IMR-90 (cell line): ENCODE measurements around the gene TP53TG5. TPM values are rescaled to one million over a fixed set of nuclear protein-coding genes. Genes with fewer than 3 reads are reported as not detected.

Source experiments
- ATAC-seq: fragments of 200-7000 bp; cut with Tn5 transposase; 2 replicates; pipeline ENCODE4 v1.9.1; 2020; ENCODE audit warnings: low read depth, mild to moderate bottlenecking, moderate library complexity
- BruUV-seq: library from RNA; stranded (reverse); fragments of 400-500 nt; replicated peaks from 2 replicates; lab custom pipeline; 2021; lab: Mats Ljungman, UMichigan
- CTCF ChIA-PET: fragments of 300-600 bp; formaldehyde crosslinking; extraction: SDS; loops from one replicate; lab custom pipeline; 2021; ENCODE audit warnings: antibody characterized with exemption; lab: Yijun Ruan, JAX
- POLR2A ChIA-PET: fragments of 300-600 bp; sonication (Branson Sonifier 250); formaldehyde crosslinking; loops from one replicate; lab custom pipeline; 2022; ENCODE audit warnings: antibody characterized with exemption; ENCODE audit not compliant: unreplicated experiment; lab: Charles Lee
- DNase-seq: peaks from one replicate; pipeline ENCODE4 v3.0.0; 2013
- H2AFZ ChIP-seq: replicated peaks from 2 replicates; pipeline ENCODE3; 2013; ENCODE audit warnings: low read length, mild to moderate bottlenecking; ENCODE audit not compliant: poor library complexity
- H2AK5ac ChIP-seq: 2 replicates; pipeline ENCODE4 v1.6.1; 2013; ENCODE audit warnings: low read depth, low read length, inconsistent platforms
- H2AK9ac ChIP-seq: replicated peaks from 2 replicates; pipeline ENCODE3; 2013; ENCODE audit warnings: mild to moderate bottlenecking, low read depth, low read length, moderate library complexity; ENCODE audit not compliant: poor library complexity
- H2BK120ac ChIP-seq: 2 replicates; pipeline ENCODE4 v1.6.1; 2013; ENCODE audit warnings: low read depth, low read length, inconsistent platforms
- H2BK15ac ChIP-seq: 3 replicates; pipeline ENCODE4 v1.6.1; 2013; ENCODE audit warnings: low read depth, low read length, inconsistent platforms
- H2BK20ac ChIP-seq: 2 replicates; pipeline ENCODE4 v1.6.1; 2013; ENCODE audit warnings: low read depth, mild to moderate bottlenecking, inconsistent platforms, low read length, moderate library complexity
- H2BK5ac ChIP-seq: 2 replicates; pipeline ENCODE4 v1.6.1; 2013; ENCODE audit warnings: mild to moderate bottlenecking, low read depth, low read length, inconsistent platforms; ENCODE audit not compliant: poor library complexity, severe bottlenecking
- H3K14ac ChIP-seq: replicated peaks from 2 replicates; pipeline ENCODE4 v1.6.1; 2013; ENCODE audit warnings: low read depth, low read length, inconsistent platforms
- H3K18ac ChIP-seq: 2 replicates; pipeline ENCODE4 v1.6.1; 2013; ENCODE audit warnings: low read depth, low read length, control low read depth
- H3K23ac ChIP-seq: 2 replicates; pipeline ENCODE4 v1.6.1; 2013; ENCODE audit warnings: low read depth, low read length, inconsistent platforms
- H3K27ac ChIP-seq: 2 replicates; pipeline ENCODE4 v1.5.1; 2013; ENCODE audit warnings: mild to moderate bottlenecking, control low read depth, low read length; ENCODE audit not compliant: insufficient read depth
- H3K27me3 ChIP-seq: 2 replicates; pipeline ENCODE4 v1.6.1; 2013; ENCODE audit warnings: low read length; ENCODE audit not compliant: control insufficient read depth, insufficient read depth
- H3K36me3 ChIP-seq: 2 replicates; pipeline ENCODE4 v1.6.1; 2013; ENCODE audit warnings: low read length, mixed read lengths; ENCODE audit not compliant: control insufficient read depth, insufficient read depth
- H3K4ac ChIP-seq: 2 replicates; pipeline ENCODE4 v1.6.1; 2013; ENCODE audit warnings: low read depth, low read length, inconsistent platforms
- H3K4me1 ChIP-seq: 2 replicates; pipeline ENCODE4 v1.6.1; 2013; ENCODE audit warnings: low read length, mixed read lengths; ENCODE audit not compliant: control insufficient read depth, insufficient read depth
- H3K4me2 ChIP-seq: 2 replicates; pipeline ENCODE4 v1.6.1; 2013; ENCODE audit warnings: low read depth, mild to moderate bottlenecking, control low read depth, low read length, moderate library complexity
- H3K4me3 ChIP-seq: 2 replicates; pipeline ENCODE4 v1.5.1; 2013; ENCODE audit warnings: low read depth, mild to moderate bottlenecking, control low read depth, low read length, moderate library complexity; ENCODE audit not compliant: insufficient read depth
- H3K56ac ChIP-seq: 2 replicates; pipeline ENCODE4 v1.6.1; 2013; ENCODE audit warnings: low read length, inconsistent platforms; ENCODE audit not compliant: insufficient read depth; ENCODE audit errors: extremely low read depth
- H3K79me1 ChIP-seq, 2 experiments: 2 replicates each; pipeline ENCODE4 v1.6.1; 2013; ENCODE audit warnings: low read length in 2 of 2, inconsistent platforms in 1 of 2, low read depth in 1 of 2
- H3K9ac ChIP-seq: 2 replicates; pipeline ENCODE4 v1.6.1; 2013; ENCODE audit warnings: low read depth, low read length, control low read depth
- H3K9me1 ChIP-seq: 2 replicates; pipeline ENCODE4 v1.6.1; 2013; ENCODE audit warnings: low read length, inconsistent platforms; ENCODE audit not compliant: insufficient read depth
- H3K9me3 ChIP-seq: 2 replicates; pipeline ENCODE4 v1.6.1; 2013; ENCODE audit warnings: low read length; ENCODE audit not compliant: control insufficient read depth, insufficient read depth
- H4K20me1 ChIP-seq: 2 replicates; pipeline ENCODE4 v1.6.1; 2013; ENCODE audit warnings: low read length, inconsistent platforms; ENCODE audit not compliant: insufficient read depth
- H4K5ac ChIP-seq: 2 replicates; pipeline ENCODE4 v1.6.1; 2013; ENCODE audit warnings: mild to moderate bottlenecking, low read depth, low read length, control low read depth
- H4K8ac ChIP-seq, 2 experiments: 2 replicates each; pipeline ENCODE4 v1.6.1; 2013; ENCODE audit warnings: low read depth in 2 of 2, low read length in 2 of 2, control low read depth in 1 of 2, inconsistent platforms in 1 of 2
- H4K91ac ChIP-seq: 2 replicates; pipeline ENCODE4 v1.6.1; 2013; ENCODE audit warnings: low read depth, low read length, inconsistent platforms; ENCODE audit not compliant: insufficient read depth
- CTCF ChIP-seq: conservative IDR thresholded peaks from 2 replicates; pipeline ENCODE4 v1.5.1; 2012; ENCODE audit warnings: mild to moderate bottlenecking, low read depth, low read length, improper control_type of control experiment
- POLR2A ChIP-seq: IDR thresholded peaks from 2 replicates; pipeline ENCODE4 v1.6.1; 2012; ENCODE audit warnings: mild to moderate bottlenecking, low read depth, low read length
- SMC3 ChIP-seq: fragments of 150-350 bp; IDR thresholded peaks from 2 replicates; pipeline ENCODE4 v1.6.1; 2016; ENCODE audit warnings: low read depth, mild to moderate bottlenecking, antibody characterized with exemption, low read length, moderate library complexity
- WGBS, 2 experiments: methylation state at CpG; one replicate each; pipeline versions ENCODE4 v1.1.5 to v1.1.7; 2013; ENCODE audit warnings: missing lambda C conversion rate in 2 of 2; ENCODE audit not compliant: insufficient read length in 1 of 2; ENCODE audit errors: extremely low coverage in 2 of 2; 5-methylcytosine and 5-hydroxymethylcytosine counted together
- dilution Hi-C: fragments of 300-500 bp; cut with HindIII; formaldehyde crosslinking; loops from one replicate; pipeline ENCODE4 v1.14.3; 2018; ENCODE audit warnings: low sequenced_read_pairs; ENCODE audit not compliant: unreplicated experiment
- in situ Hi-C: fragments of 300-500 bp; cut with MboI; formaldehyde crosslinking; loops from 3 replicates; pipeline ENCODE4 v1.14.3; 2019; ENCODE audit warnings: low sequenced_read_pairs, inconsistent platforms, mixed read lengths
- intact Hi-C: fragments of 100-400 bp; cut with micrococcal nuclease; formaldehyde crosslinking; loops from 2 replicates; pipeline ENCODE4 v1.10.0; 2022
- polyA plus RNA-seq, 3 experiments: library from polyadenylated mRNA; depleted of rRNA; stranded (reverse); fragments of >200 nt; gene quantifications; 2 replicates each; pipeline ENCODE4 v1.2.3, GENCODE V29; 2012; ENCODE audit warnings: low replicate concordance in 1 of 3
- total RNA-seq: library from RNA; depleted of rRNA; stranded (reverse); fragments of >200 nt; gene quantifications from 2 replicates; pipeline ENCODE4 v1.2.3, GENCODE V29; 2012

The TP53TG5 gene
- total and polyA plus RNA-seq, 2 of the 4 experiments (the other 2 are of a cell fraction): not detected

DNA sequence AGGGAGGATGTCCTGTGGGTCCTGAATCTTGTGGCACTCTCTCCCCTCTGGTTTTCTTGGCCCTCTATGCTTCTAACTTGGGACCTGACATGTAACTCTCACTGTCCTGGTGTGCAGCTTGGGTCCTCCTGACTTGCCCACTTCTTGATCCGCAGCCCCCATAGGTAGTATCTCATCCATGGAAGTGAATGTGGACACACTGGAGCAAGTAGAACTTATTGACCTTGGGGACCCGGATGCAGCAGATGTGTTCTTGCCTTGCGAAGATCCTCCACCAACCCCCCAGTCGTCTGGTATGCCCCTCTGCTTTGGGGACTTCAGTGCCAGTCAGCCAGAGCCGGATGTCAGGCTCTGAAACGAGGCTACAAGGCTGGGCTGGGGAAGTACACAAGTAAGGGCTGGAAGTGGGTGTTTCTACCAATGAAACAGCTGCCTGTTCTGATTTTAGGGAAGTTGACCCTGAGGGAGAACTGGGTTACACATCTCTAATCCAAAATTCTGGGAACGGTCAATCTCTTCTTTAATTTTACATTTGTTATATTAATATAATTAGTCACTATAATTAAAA, 30.6 kb upstream of the TP53TG5 start:
- in situ Hi-C loops (no loop called here), intact Hi-C loops (no loop called here), dilution Hi-C loops (no loop called here)
- Histone ChIP-seq H3K79me1 (peaks cover 0 to 10% of the 10 kb centered on the region in 2 experiments; a peak in 3 of 4 replicates), H3K27me3 (no peaks in the 10 kb centered on the region), H3K4me3 (no peak overlapping the region), H4K91ac (no peak overlapping the region), H2BK120ac (no peak overlapping the region), H2AK9ac (no peak overlapping the region), H3K4me1 (peaks cover 4% of the 10 kb centered on the region; the same call in 1 of the 2 replicates), H3K56ac (no peak overlapping the region), H2BK20ac (no peak overlapping the region), H4K8ac (no peak overlapping the region), H2AK5ac (no peak overlapping the region), H4K20me1 (no peaks in the 10 kb centered on the region), H3K4ac (no peak overlapping the region), H3K9me1 (no peaks in the 10 kb centered on the region), H3K9ac (no peak overlapping the region), H3K9me3 (no peaks in the 10 kb centered on the region), H4K5ac (no peak overlapping the region), H3K18ac (no peak overlapping the region), H3K27ac (no peak overlapping the region), H2AFZ (no peak overlapping the region), H3K23ac (no peak overlapping the region), H2BK15ac (no peak overlapping the region), H3K4me2 (no peak overlapping the region), H2BK5ac (no peak overlapping the region), H3K14ac (no peak overlapping the region), H3K36me3 (no peaks in the 10 kb centered on the region; the same call in 1 of the 2 replicates)
- BruUV-seq: no TSS peak
- no peak for DNase-seq
- no peak for ATAC-seq
- ChIA-PET POLR2A (no interaction called here), CTCF (no interaction called here)
- TF ChIP-seq SMC3 (no peak), CTCF (no peak), POLR2A (no peak)
- no CpG with 5 or more reads among the region's 7 CpGs for WGBS, 2 experiments
